ENCODE data around the gene PPP3R1.

Gene PPP3R1

DNA sequence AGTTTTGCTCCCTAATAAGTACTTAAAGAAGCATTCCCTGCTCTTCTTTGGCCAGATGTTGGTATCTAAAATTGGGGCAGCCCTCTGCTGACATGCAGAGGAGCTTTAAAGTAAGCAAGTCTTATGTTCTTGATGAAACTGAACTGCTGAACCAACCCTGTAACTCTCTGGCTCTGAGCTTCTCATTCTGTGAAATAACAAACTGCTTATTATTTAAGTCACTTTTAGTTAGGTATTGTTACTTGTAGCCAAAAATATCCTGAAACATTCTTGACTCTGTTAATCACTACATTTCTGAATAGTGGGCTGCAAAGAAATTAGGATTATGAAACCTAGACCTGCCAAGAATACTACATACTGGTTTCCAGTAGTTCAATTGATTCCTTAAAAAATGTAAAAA lies 15.5 kb downstream of the PPP3R1 start:
- Histone ChIP-seq H3K27me3 (ENCODE audit: insufficient read depth, low read length) (no peaks in the 10 kb centered on the region), H3K36me3 (ENCODE audit: insufficient read depth, low read length) (peaks cover 3% of the 10 kb centered on the region), H2AFZ (ENCODE audit: low read depth, low read length) (no peak overlapping the region), H3K4me3 (ENCODE audit: low read length) (no peak overlapping the region), H3K9me3 (ENCODE audit: low read length) (no peaks in the 10 kb centered on the region), H3K4me1 (ENCODE audit: insufficient read depth, low read length) (peaks cover 18% of the 10 kb centered on the region)

DNA sequence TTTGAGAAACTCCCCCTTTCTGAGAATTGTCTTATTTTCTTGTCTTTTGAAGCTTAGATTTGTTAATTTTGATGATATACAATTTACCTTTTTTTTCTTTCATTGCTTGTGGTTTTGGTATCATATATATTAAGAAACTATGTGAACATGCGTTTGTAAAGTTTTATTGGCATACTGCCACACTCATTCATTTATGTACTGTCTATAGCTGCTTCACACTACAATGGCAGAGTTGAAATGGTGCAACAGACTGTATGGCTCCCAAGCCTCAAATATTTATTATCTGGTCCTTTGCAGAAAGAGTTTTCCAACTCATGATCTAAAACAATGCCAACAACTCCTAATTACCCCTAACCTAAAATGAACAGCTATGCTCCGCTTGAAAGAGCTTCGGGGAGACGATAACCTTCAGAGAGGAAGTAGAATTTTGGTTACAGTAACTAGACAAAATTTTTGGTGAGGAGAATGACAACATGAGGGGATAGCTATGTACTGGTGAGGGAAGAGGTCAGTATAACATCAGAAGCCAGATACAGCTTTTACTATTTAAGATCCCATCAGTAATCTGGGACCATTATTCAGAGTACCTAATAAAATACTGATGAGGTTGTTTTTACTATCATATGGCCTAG lies 16.1 kb downstream of the PPP3R1 start:
- H2AFZ ChIP-seq (ENCODE audit: low read depth, low read length) = no peak overlapping the region
- H3K4me1 ChIP-seq (ENCODE audit: insufficient read depth, low read length) = peaks cover 18% of the 10 kb centered on the region
- H3K4me3 ChIP-seq (ENCODE audit: low read length) = no peak overlapping the region

DNA sequence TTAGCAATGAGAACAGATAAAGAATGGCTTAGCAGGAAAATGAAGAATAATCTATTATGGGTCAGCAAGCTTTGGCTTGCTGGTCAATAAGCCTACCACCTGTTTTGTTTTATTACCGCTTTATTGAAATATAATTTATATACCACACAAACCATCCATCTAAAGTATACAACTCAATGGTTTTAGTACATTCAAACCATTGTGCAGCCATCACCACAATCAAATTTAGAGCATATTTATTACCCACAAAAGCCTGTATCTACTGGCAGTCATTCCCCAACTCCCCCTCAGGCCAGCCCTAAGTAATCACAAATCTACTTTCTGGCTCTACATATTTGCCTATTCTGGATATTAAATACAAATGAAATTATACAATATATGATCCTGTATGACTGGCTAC lies 17.2 kb downstream of the PPP3R1 start:
- H3K4me3 ChIP-seq (ENCODE audit: low read length) = no peak overlapping the region
- H2AFZ ChIP-seq (ENCODE audit: low read depth, low read length) = no peak overlapping the region
- H3K4me1 ChIP-seq (ENCODE audit: insufficient read depth, low read length) = peaks cover 18% of the 10 kb centered on the region
- peaks cover 3% of the 10 kb centered on the region for H3K36me3 ChIP-seq (ENCODE audit: insufficient read depth, low read length)
- no peaks in the 10 kb centered on the region for H3K9me3 ChIP-seq (ENCODE audit: low read length)
- H3K27me3 ChIP-seq (ENCODE audit: insufficient read depth, low read length) = no peaks in the 10 kb centered on the region

More for the DNA sequence above, 16.1 kb downstream of the PPP3R1 start:
- Histone ChIP-seq H3K27me3 (ENCODE audit: insufficient read depth, low read length) (no peaks in the 10 kb centered on the region), H3K9me3 (ENCODE audit: low read length) (no peaks in the 10 kb centered on the region), H3K36me3 (ENCODE audit: insufficient read depth, low read length) (peaks cover 3% of the 10 kb centered on the region)

DNA sequence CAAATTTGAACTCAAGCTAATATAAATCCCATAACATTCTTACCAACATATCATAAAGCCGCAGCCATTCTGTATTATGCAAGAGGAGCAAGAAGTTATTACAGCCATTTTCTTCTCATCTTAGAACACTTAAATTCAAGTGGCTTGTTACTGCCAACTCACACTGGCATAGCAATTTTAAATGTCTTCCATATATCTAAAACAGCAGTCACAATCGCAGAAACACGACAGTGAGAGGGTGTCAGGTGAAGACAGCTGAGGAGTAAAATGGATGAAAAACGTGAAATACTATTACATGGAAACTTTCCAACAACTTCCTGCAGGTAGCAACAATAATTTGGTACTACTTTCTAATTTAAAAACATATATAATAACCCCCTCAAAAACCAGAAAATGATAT lies 17.9 kb downstream of the PPP3R1 start:
- Histone ChIP-seq H3K4me3 (ENCODE audit: low read length) (no peak overlapping the region), H3K4me1 (ENCODE audit: insufficient read depth, low read length) (peaks cover 18% of the 10 kb centered on the region), H3K9me3 (ENCODE audit: low read length) (no peaks in the 10 kb centered on the region), H3K27me3 (ENCODE audit: insufficient read depth, low read length) (no peaks in the 10 kb centered on the region), H3K36me3 (ENCODE audit: insufficient read depth, low read length) (peaks cover 1% of the 10 kb centered on the region), H2AFZ (ENCODE audit: low read depth, low read length) (no peak overlapping the region)

DNA sequence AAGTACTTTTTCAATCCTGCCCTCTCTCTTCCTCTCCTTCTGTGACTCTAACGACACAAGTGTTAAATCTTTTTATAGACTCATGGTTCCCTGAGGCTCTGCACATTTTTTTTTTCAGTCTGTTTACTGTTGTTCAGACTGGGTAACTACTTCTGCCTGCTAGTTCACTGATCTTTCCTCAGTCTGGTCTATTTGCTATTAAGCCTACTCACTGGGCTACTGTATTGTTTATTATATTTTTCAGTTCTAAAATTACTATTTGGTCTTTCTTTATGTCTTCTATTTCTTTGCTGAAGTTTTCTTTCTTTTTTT lies 21.3 kb downstream of the PPP3R1 start:
- Histone ChIP-seq H2AFZ (ENCODE audit: low read depth, low read length) (no peak overlapping the region), H3K4me3 (ENCODE audit: low read length) (no peak overlapping the region), H3K4me1 (ENCODE audit: insufficient read depth, low read length) (no peaks in the 10 kb centered on the region), H3K27me3 (ENCODE audit: insufficient read depth, low read length) (no peaks in the 10 kb centered on the region), H3K9me3 (ENCODE audit: low read length) (no peaks in the 10 kb centered on the region), H3K36me3 (ENCODE audit: insufficient read depth, low read length) (peaks cover 2% of the 10 kb centered on the region)

DNA sequence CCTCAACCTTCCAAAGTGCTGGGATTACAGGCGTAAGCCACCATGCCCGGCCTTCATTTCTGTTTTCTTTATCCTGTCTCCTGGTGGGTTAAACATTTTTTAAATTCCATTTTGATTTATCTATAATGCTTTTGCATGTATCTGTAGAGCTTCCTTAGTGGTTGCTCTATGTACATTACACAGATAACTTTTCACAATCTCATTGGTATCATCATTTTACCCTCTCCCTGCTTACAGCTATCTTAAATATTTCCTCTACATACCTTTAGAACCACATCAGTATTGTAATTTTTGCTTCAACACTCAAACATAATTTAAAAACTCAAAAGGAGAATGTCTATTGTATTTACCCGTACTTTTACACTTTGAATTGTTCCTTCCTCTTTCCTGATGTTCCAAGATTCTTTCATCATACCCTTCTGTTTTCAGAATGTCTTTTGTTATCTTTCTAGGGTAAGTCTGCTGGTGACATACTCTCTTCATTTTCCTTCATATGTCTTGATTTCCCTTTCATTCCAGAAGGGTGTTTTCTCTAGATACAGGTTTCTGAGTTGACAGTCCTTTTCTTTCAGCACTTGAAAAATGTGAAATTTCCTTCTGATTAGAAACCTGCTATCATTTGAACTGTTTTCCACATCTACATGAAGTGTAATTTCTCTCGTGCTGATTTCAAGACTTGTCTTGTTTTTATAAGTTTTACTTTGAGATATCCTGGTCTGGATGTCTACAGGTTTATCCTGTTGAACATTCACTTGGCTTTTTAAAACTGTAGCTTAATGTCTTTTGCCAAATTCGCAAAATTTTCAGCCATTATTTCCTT lies 21.9 kb downstream of the PPP3R1 start:
- Histone ChIP-seq H3K9me3 (ENCODE audit: low read length) (no peaks in the 10 kb centered on the region), H3K36me3 (ENCODE audit: insufficient read depth, low read length) (peaks cover 5% of the 10 kb centered on the region), H2AFZ (ENCODE audit: low read depth, low read length) (no peak overlapping the region), H3K27me3 (ENCODE audit: insufficient read depth, low read length) (no peaks in the 10 kb centered on the region), H3K4me1 (ENCODE audit: insufficient read depth, low read length) (no peaks in the 10 kb centered on the region), H3K4me3 (ENCODE audit: low read length) (no peak overlapping the region)

DNA sequence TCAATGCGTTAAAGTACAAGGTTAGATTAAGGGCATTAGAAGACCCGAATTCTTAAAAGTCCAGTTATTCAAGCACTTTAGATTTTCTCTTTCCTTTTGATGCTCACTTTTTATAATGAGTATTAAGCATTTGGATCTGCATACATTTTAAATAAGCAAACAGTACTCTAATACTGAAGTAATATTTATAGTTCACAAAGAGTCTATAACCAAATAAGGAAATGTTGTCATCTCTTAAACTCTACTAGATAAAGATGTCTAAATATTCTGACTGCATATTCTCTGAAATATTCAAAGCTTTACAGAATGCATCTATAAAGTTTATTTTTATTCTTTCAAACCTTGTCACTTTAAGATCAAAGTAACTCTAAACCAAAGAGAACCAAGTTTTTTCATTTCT lies 25.5 kb downstream of the PPP3R1 start:
- Histone ChIP-seq H3K9me3 (ENCODE audit: low read length) (no peaks in the 10 kb centered on the region), H3K27me3 (ENCODE audit: insufficient read depth, low read length) (no peaks in the 10 kb centered on the region), H2AFZ (ENCODE audit: low read depth, low read length) (no peak overlapping the region), H3K36me3 (ENCODE audit: insufficient read depth, low read length) (peaks cover 6% of the 10 kb centered on the region), H3K4me3 (ENCODE audit: low read length) (no peak overlapping the region), H3K4me1 (ENCODE audit: insufficient read depth, low read length) (no peaks in the 10 kb centered on the region)

DNA sequence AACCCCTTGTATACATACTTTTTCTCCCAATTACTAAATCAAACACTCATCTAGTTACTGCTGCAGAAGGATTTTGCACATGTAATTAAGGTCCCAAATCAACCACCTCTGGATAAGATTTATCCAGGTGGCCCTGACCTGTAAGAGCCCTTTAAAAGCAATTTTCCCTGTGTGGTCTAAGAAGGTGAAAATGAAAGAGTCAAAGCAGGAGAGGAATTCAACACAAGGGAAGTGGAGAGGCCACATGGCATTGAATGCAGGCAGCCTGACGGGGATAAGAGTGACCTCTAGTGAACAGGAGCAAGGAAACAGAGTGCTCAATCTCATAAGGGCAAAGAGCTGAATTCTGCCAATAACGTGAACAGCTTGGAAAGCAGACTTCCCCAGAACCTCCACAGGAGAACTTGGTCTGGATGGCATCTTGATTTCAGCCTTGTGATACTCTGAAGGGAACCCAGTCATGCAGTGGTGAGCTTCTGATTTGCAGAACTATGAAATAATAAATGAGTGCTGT lies 27.2 kb downstream of the PPP3R1 start:
- Histone ChIP-seq H3K4me3 (ENCODE audit: low read length) (no peak overlapping the region), H3K4me1 (ENCODE audit: insufficient read depth, low read length) (no peaks in the 10 kb centered on the region), H3K36me3 (ENCODE audit: insufficient read depth, low read length) (peaks cover 6% of the 10 kb centered on the region)

DNA sequence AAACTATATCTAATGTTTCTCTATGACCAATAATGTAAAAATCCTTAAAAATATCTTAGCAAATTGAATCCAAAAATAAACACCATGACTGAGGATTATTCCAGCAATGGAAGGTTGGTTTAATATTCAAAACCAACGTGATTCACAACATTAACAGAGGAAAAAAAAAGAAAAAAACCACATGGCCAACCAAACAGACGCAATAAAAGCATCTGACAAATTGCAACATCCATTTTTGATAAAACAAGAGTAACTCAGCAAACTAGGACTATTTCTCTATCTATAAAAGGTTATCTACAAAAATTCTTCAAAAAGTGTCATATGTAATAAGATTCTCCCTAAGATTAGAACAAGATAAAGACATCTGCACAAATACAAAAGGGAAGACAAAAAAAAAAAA lies 28.9 kb downstream of the PPP3R1 start:
- H3K36me3 ChIP-seq (ENCODE audit: insufficient read depth, low read length) = peaks cover 6% of the 10 kb centered on the region
- no peaks in the 10 kb centered on the region for H3K4me1 ChIP-seq (ENCODE audit: insufficient read depth, low read length)
- no peaks in the 10 kb centered on the region for H3K27me3 ChIP-seq (ENCODE audit: insufficient read depth, low read length)
- peaks cover 3% of the 10 kb centered on the region for H3K9me3 ChIP-seq (ENCODE audit: low read length)
- no peak overlapping the region for H2AFZ ChIP-seq (ENCODE audit: low read depth, low read length)
- H3K4me3 ChIP-seq (ENCODE audit: low read length) = no peak overlapping the region

More for the DNA sequence above, 27.2 kb downstream of the PPP3R1 start:
- H3K27me3 ChIP-seq (ENCODE audit: insufficient read depth, low read length) = no peaks in the 10 kb centered on the region
- H3K9me3 ChIP-seq (ENCODE audit: low read length) = peaks cover 3% of the 10 kb centered on the region
- H2AFZ ChIP-seq (ENCODE audit: low read depth, low read length) = no peak overlapping the region

DNA sequence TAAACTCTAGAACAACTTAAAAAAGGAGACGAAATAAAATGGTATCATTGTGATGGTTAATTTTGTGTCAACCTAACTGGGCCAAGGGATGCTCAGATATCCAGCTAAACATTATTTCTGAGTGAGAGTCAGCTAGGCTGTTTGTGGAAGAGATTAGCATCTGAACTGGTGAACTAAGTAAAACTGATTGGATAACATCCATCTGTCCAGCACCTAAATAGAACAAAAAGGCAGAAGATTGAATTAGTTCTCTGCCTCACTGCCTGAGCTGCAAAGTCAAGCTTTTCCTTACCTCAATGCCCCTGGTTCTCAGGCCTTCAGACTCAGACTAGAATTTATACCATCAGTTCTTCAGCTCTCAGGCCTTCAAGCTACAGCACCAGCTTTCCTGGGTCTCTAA lies 30.0 kb downstream of the PPP3R1 start:
- Histone ChIP-seq H3K27me3 (ENCODE audit: insufficient read depth, low read length) (no peaks in the 10 kb centered on the region), H3K9me3 (ENCODE audit: low read length) (peaks cover 3% of the 10 kb centered on the region), H3K4me3 (ENCODE audit: low read length) (no peak overlapping the region), H3K4me1 (ENCODE audit: insufficient read depth, low read length) (no peaks in the 10 kb centered on the region), H3K36me3 (ENCODE audit: insufficient read depth, low read length) (peaks cover 6% of the 10 kb centered on the region), H2AFZ (ENCODE audit: low read depth, low read length) (no peak overlapping the region)

DNA sequence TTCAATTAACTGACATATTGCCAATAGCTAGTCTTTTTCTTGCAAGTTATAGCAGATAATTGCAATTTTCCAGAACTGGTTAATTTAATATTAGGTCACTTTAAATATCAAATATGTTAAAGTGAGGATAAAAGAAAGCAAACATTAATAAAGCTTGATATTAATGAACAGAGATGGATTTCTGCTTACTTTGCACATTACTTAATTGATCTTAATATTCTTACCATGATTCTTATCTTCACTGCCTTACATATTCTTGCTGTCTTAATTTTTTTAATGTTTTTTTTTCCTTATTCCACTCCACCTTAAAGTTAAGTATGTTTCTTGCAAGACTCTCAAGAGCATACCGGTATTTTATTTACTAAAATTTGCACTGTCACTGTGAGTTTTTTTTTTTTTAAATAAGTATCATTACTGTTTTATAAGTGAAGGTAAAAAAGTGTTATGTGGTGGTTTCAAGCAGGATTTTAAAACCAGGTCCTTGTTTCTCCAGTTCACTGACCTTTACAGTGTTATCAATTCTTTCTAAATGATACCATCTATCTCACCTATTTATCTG lies 33.9 kb downstream of the PPP3R1 start:
- no peak overlapping the region for H2AFZ ChIP-seq (ENCODE audit: low read depth, low read length)
- H3K27me3 ChIP-seq (ENCODE audit: insufficient read depth, low read length) = no peaks in the 10 kb centered on the region
- H3K4me1 ChIP-seq (ENCODE audit: insufficient read depth, low read length) = no peaks in the 10 kb centered on the region
- no peak overlapping the region for H3K4me3 ChIP-seq (ENCODE audit: low read length)
- H3K36me3 ChIP-seq (ENCODE audit: insufficient read depth, low read length) = peaks cover 14% of the 10 kb centered on the region
- H3K9me3 ChIP-seq (ENCODE audit: low read length) = peaks cover 5% of the 10 kb centered on the region

DNA sequence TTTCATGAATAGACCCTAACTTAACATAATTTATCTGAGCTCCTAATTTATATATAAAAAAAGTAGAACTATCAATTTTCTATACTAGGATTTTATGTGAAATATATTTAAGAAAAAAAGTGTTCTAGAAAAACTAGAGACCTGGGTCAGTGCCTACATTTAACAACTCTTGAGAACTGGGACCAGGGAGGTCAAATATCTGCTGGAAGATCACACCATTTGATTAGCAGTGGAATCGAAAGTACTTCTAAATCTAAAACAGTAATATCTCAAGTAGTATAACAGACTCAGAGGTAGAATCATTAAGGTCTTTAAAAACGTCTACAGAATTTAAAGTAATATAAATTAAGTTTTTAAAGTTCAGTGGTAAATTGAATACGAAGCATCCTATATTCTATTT lies 34.6 kb downstream of the PPP3R1 start:
- Histone ChIP-seq H3K36me3 (ENCODE audit: insufficient read depth, low read length) (peaks cover 18% of the 10 kb centered on the region), H2AFZ (ENCODE audit: low read depth, low read length) (no peak overlapping the region), H3K4me1 (ENCODE audit: insufficient read depth, low read length) (no peaks in the 10 kb centered on the region), H3K27me3 (ENCODE audit: insufficient read depth, low read length) (no peaks in the 10 kb centered on the region), H3K9me3 (ENCODE audit: low read length) (peaks cover 5% of the 10 kb centered on the region), H3K4me3 (ENCODE audit: low read length) (no peak overlapping the region)

DNA sequence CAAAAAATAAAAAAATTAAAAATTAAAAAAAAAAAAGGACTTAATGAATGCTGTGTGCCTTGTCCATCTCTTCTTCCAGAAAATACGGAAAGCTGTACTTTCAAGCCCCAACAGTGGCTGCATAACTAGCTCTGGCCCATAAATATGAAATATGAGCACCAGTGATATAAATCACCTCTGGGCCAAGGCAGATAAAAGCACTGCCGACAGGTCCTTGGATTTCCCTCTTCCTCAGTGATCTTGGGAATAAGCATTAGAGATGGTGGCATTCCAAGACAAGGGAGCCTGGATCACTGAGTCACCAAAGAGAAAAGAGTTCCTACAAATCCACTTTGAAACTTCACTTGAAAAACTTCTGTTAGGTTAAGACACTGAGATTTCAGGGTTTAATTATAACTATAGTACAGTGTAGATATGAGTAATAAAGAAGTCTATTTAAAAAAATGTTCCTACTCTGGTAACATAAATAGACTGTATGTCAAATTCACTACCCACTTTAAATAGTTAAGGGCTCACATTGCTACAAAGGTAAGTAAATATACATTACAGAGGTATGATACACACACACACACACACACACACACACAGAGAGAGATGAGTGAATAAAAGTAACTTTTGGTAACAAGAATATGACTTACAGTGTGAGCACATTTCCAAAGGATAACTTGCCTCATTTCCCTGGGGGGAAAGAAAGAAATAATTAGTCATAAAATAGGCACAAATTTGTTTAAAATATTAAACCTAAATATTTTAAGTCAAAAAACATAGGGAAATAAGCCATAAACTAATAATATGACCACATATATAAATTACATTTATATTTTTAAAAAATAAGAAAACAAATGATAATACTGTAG lies 35.6 kb downstream of the PPP3R1 start:
- Histone ChIP-seq H3K9me3 (ENCODE audit: low read length) (peaks cover 5% of the 10 kb centered on the region), H3K27me3 (ENCODE audit: insufficient read depth, low read length) (no peaks in the 10 kb centered on the region), H3K4me1 (ENCODE audit: insufficient read depth, low read length) (no peaks in the 10 kb centered on the region), H3K4me3 (ENCODE audit: low read length) (no peak overlapping the region), H3K36me3 (ENCODE audit: insufficient read depth, low read length) (peaks cover 25% of the 10 kb centered on the region), H2AFZ (ENCODE audit: low read depth, low read length) (no peak overlapping the region)

All from neuron (in vitro differentiated cells).